ENCODE data around the gene TCF4. TPM values are rescaled to one million over a fixed set of nuclear protein-coding genes. Genes with fewer than 3 reads are reported as not detected.
A peak's percentile ranks its signal among the peaks of the same experiment; 100 is the strongest.

TCF4 gene
- total and polyA plus RNA-seq, 10 donors, result 14.6 to 200 (median 153) TPM

DNA sequence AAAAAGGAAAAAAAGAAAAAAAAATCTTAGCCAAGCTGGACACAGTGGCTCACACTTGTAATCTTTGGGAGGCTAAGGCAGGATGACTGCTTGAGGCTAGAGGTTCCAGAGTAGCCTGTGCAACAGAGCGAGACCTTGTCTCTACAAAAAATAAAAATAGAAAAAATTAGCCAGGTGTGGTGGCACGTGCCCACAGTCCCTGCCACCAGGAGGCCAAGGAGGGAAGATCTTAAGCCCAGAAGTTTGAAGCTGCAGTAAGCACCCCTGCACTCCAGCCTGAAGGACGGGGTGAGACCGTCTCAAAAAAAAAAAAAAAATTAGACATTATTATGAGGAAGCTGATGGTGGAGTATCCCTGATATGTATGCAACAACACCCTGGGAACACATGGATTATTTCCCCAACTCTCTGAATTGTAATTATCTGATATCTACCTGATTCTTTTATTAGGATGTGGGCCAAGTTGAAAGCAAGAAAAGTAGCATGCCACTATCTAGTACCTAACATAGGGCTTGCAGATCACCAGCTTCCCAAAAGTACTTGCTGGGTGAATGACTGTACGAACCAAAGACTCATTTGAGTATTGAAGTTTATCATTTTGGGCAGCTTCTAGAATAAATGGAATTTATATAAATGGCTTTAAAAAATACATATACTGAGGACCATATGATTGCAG is 140.9 kb downstream of the TCF4 start:
- Histone ChIP-seq H3K27me3 (replicated peaks in 1 of 7) (no peaks in the 10 kb centered on the region), H3K9me3 (peaks cover 0 to 9% (median 3%) of the 10 kb centered on the region in 8 donors), H3K4me3 (no peak overlapping the region), H3K27ac (peak overlapping the region in 1 of 8 donors; percentile 28), H3K4me1 (peaks cover 0 to 16% (median 2%) of the 10 kb centered on the region in 6 donors), H3K36me3 (no peaks in the 10 kb centered on the region)
- intact Hi-C loops (cut with DNase I; ENCODE audit: low total_unique reads), result no loop called here
- DNase-seq, result no peak
- TF ChIP-seq POLR2AphosphoS5 (IDR thresholded peaks at IDR 0.05) (no peak), POLR2A (IDR thresholded peaks at IDR 0.05) (no peak)
- TF ChIP-seq, protein P1, sequence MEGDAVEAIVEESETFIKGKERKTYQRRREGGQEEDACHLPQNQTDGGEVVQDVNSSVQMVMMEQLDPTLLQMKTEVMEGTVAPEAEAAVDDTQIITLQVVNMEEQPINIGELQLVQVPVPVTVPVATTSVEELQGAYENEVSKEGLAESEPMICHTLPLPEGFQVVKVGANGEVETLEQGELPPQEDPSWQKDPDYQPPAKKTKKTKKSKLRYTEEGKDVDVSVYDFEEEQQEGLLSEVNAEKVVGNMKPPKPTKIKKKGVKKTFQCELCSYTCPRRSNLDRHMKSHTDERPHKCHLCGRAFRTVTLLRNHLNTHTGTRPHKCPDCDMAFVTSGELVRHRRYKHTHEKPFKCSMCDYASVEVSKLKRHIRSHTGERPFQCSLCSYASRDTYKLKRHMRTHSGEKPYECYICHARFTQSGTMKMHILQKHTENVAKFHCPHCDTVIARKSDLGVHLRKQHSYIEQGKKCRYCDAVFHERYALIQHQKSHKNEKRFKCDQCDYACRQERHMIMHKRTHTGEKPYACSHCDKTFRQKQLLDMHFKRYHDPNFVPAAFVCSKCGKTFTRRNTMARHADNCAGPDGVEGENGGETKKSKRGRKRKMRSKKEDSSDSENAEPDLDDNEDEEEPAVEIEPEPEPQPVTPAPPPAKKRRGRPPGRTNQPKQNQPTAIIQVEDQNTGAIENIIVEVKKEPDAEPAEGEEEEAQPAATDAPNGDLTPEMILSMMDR (IDR thresholded peaks at IDR 0.05 in 8 of 11, conservative IDR thresholded peaks at IDR 0.05 in 3 of 11), result no peak
- 73 to 81% (median 77%) methylated on average over 5 of the region's 5 CpGs for WGBS, 5 donors

DNA sequence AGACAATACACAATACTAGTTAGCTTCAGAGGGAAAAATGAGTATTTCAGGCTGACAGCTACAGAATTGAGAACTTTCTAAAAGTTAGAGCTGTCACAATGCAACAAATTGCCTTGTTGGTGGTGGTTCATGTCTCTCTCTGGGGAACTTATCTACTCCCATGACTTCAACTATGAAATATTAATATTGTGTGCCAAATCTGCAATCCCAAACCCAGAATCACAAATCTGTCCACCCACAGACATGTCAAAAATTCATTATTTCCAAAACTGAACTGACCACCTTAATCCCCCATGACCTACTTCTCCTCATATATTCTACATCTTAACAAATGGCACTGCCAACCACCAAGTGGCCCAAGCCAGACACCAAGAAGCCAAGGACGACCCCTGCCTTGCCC is 143.5 kb downstream of the TCF4 start:
- Histone ChIP-seq H3K4me3 (no peak overlapping the region), H3K4me1 (peaks cover 0 to 17% (median 2%) of the 10 kb centered on the region in 6 donors), H3K36me3 (no peaks in the 10 kb centered on the region), H3K27me3 (replicated peaks in 1 of 7) (no peaks in the 10 kb centered on the region), H3K27ac (no peak overlapping the region), H3K9me3 (peaks cover 0 to 9% (median 3%) of the 10 kb centered on the region in 8 donors)
- TF ChIP-seq, protein P1 (IDR thresholded peaks at IDR 0.05 in 8 of 11, conservative IDR thresholded peaks at IDR 0.05 in 3 of 11), result no peak
- TF ChIP-seq POLR2AphosphoS5 (IDR thresholded peaks at IDR 0.05) (no peak), POLR2A (IDR thresholded peaks at IDR 0.05) (no peak)
- intact Hi-C loops (cut with DNase I; ENCODE audit: low total_unique reads), result no loop called here
- 84 to 94% (median 85%) methylated on average over 1 of the region's 1 CpG for WGBS, 5 donors
- DNase-seq, result no peak

DNA sequence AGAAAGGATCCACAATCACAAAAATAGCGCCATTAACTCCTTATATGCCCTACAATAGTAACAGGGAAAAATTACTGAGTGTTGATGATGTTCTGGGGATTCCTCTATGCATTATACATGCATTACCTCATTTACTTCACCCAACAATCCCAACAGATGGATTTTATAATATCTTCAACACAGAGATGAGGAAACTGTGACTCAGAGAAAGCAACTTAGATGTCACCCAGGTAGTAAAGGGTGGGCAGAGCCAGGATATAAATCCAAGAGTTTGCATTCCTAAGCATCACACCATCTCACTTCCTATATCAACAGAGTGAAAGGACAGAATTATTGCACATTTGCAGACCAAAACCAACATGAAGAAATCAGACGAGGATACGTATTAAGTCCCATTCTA is 144.2 kb downstream of the TCF4 start:
- H3K4me1 ChIP-seq, result peaks cover 0 to 17% (median 2%) of the 10 kb centered on the region in 6 donors
- no peak overlapping the region for H3K4me3 ChIP-seq
- WGBS, 5 donors, result 82 to 93% (median 89%) methylated on average over 3 of the region's 3 CpGs
- H3K36me3 ChIP-seq, result no peaks in the 10 kb centered on the region
- intact Hi-C loops (cut with DNase I; ENCODE audit: low total_unique reads), result no loop called here
- peaks cover 0 to 9% (median 3%) of the 10 kb centered on the region in 8 donors for H3K9me3 ChIP-seq
- no peak for TF ChIP-seq POLR2AphosphoS5 (IDR thresholded peaks at IDR 0.05)
- TF ChIP-seq, protein P1 (IDR thresholded peaks at IDR 0.05 in 8 of 11, conservative IDR thresholded peaks at IDR 0.05 in 3 of 11), result no peak
- no peak for TF ChIP-seq POLR2A (IDR thresholded peaks at IDR 0.05)
- H3K27me3 ChIP-seq (replicated peaks in 1 of 7), result no peaks in the 10 kb centered on the region
- H3K27ac ChIP-seq, result no peak overlapping the region
- DNase-seq, result no peak

DNA sequence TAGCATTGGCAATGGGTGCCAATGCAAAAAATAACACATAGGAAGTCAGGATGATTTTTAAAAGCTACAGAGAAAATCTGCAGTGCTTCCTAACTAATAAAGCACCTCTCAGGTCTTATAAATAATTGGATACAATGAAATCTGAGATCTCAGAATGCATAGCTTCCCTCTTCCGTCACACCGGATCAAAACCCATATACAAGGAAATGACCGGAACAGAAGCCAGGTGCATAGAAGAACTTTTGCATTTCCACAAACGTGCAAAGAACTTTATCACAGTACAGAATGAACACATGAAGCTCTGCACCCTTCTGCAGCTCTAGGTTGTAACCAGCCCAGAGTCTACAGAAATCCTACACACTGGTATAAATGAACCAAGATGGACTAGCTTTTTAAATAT is 145.4 kb downstream of the TCF4 start:
- H3K27ac ChIP-seq, result no peak overlapping the region

More for the DNA sequence above, 145.4 kb downstream of the TCF4 start:
- Histone ChIP-seq H3K4me1 (peaks cover 0 to 13% (median 2%) of the 10 kb centered on the region in 6 donors), H3K27me3 (replicated peaks in 1 of 7) (no peaks in the 10 kb centered on the region), H3K9me3 (peaks cover 0 to 9% (median 3%) of the 10 kb centered on the region in 8 donors), H3K4me3 (no peak overlapping the region), H3K36me3 (no peaks in the 10 kb centered on the region)
- 76 to 83% (median 79%) methylated on average over 4 of the region's 4 CpGs for WGBS, 5 donors
- intact Hi-C loops (cut with DNase I; ENCODE audit: low total_unique reads), result no loop called here
- no peak for DNase-seq
- TF ChIP-seq POLR2A (IDR thresholded peaks at IDR 0.05), result no peak
- TF ChIP-seq POLR2AphosphoS5 (IDR thresholded peaks at IDR 0.05), result no peak
- TF ChIP-seq, protein P1 (IDR thresholded peaks at IDR 0.05 in 8 of 11, conservative IDR thresholded peaks at IDR 0.05 in 3 of 11), result no peak

Measured in spleen (tissue), 11 donors.